Lower leg skin (tissue), 4 donors: ENCODE measurements around the gene SNX14. TPM values are rescaled to one million over a fixed set of nuclear protein-coding genes. Genes with fewer than 3 reads are reported as not detected.

Experiments used
- DNase-seq, 2 donors: peaks; one replicate each; pipeline ENCODE4 v3.0.0-alpha.2; 2019; ENCODE audit warnings: low spot score in 2 of 2
- H3K4me3 ChIP-seq: fragments of 200-600 bp; sonication (generic); 2 replicates; pipeline ENCODE4 v1.5.1; 2017; ENCODE audit warnings: mild to moderate bottlenecking, low read depth; ENCODE audit not compliant: poor library complexity, severe bottlenecking
- POLR2A ChIP-seq, 2 donors: fragments of 450-650 bp; IDR thresholded peaks; one replicate each; pipeline ENCODE4 v1.6.1; 2016 to 2017; ENCODE audit warnings: antibody characterized with exemption in 2 of 2, mild to moderate bottlenecking in 1 of 2, moderate library complexity in 1 of 2
- WGBS, 2 donors: methylation state at CpG; one replicate each; pipeline ENCODE4 v1.1.5; 2018; 5-methylcytosine and 5-hydroxymethylcytosine counted together
- intact Hi-C: fragments of 100-400 bp; cut with DNase I; formaldehyde crosslinking; loops from one replicate; pipeline ENCODE4 v1.15.0; 2023; ENCODE audit warnings: low total_unique reads
- total RNA-seq, 4 donors: library from RNA; depleted of rRNA; stranded (reverse); fragments of >200 nt; gene quantifications; one replicate each; pipeline ENCODE4 v1.1.0, GENCODE V29; 2016
- TF ChIP-seq, protein P1 (sequence below), 3 donors: fragments of 450-650 bp; IDR thresholded peaks; one replicate each; pipeline ENCODE4 v1.5.1; 2016; ENCODE audit warnings: antibody characterized with exemption in 3 of 3, mild to moderate bottlenecking in 3 of 3, moderate library complexity in 2 of 3

SNX14 gene
- total RNA-seq, 4 donors from 2014 or later: 38.3 to 75.3 (median 56.6) TPM

DNA sequence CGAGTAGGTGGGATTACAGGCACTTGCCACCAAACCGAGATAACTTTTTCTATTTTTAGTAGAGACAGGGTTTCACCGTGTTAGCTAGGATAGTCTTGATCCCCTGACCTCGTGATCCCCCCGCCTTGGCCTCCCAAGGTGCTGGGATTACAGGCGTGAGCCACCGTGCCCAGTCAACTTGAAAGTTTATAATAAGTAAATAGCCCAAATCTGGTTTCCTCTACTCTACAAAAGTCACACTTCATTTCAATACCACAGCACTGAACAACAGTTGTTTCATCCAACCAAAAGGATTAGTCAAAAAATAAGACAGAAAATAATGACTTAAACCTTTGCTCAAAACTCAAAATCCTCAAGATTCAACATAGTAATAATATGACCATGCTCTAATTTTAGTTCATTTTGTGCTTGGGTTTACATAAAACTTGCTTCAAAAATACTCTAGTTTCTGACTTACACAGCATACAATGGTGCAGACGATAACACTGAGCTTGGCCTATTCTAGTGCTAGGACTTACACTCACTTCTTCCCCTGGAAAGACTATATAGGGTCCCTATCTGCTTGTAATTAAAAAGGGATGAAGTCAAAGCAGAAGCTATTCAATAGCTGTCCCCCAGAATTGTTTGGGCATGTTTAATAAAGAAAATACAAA is 87.1 kb downstream of the SNX14 start:
- TF ChIP-seq, protein P1, sequence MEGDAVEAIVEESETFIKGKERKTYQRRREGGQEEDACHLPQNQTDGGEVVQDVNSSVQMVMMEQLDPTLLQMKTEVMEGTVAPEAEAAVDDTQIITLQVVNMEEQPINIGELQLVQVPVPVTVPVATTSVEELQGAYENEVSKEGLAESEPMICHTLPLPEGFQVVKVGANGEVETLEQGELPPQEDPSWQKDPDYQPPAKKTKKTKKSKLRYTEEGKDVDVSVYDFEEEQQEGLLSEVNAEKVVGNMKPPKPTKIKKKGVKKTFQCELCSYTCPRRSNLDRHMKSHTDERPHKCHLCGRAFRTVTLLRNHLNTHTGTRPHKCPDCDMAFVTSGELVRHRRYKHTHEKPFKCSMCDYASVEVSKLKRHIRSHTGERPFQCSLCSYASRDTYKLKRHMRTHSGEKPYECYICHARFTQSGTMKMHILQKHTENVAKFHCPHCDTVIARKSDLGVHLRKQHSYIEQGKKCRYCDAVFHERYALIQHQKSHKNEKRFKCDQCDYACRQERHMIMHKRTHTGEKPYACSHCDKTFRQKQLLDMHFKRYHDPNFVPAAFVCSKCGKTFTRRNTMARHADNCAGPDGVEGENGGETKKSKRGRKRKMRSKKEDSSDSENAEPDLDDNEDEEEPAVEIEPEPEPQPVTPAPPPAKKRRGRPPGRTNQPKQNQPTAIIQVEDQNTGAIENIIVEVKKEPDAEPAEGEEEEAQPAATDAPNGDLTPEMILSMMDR (IDR thresholded peaks at IDR 0.05): no peak
- TF ChIP-seq POLR2A (IDR thresholded peaks at IDR 0.05): no peak
- no peak overlapping the region for H3K4me3 ChIP-seq
- no peak for DNase-seq
- intact Hi-C loops: no loop called here
- WGBS, 2 donors: 93 to 95% methylated on average over 8 of the region's 8 CpGs

DNA sequence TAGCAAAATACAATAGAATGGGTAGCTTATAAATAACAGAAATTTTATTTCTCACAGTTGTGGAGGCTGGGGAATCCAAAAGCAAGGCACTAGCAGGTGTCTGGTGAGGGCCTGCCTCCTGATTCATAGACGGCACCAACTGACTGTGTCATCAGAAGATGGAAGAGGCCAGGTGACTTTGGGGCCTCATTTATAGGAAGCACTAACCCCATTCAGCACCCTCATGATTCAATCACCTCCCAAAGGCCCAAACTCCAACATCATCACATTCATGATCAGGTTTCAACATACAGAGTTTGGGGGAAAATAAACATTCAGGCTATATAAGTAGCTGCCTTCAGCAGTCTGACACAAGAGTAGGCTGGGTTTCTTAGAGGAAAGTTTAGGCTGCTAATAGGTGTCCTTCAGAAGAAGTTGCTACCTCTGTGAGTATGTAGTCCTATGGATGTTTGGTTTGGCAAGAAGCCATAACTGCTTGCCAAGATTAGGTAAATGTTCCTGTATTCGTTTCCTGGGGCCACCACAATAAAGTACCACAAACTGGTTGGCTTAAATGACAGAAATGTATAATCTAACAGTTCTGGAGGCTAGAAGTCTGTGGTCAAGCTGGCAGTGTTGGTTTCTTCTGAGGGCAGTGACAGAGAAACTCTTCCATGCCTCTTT is 94.9 kb downstream of the SNX14 start:
- no peak for DNase-seq
- TF ChIP-seq, protein P1 (IDR thresholded peaks at IDR 0.05): no peak
- no peak for TF ChIP-seq POLR2A (IDR thresholded peaks at IDR 0.05)
- 54 to 58% methylated on average over 2 of the region's 2 CpGs for WGBS, 2 donors
- intact Hi-C loops: no loop called here
- H3K4me3 ChIP-seq: no peak overlapping the region

DNA sequence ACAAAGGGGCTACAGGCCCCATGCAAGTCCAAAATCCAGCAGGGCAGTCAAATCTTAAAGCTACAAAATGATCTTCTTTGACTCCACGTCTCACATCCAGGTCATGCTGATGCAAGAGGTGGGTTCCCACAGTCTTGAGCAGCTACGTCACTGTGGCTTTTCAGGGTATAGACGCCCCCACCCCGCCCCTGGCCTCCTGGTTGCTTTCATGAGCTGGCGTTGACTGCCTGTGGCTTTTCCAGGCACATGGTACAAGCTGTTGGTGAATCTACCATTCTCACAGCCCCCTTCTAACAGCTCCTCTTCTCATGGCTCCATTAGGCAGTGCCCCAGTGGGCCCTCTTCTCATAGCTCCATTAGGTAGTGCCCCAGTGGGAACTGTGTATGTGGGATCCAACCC is 96.8 kb downstream of the SNX14 start:
- WGBS, 2 donors: 85 to 93% methylated on average over 5 of the region's 5 CpGs
- intact Hi-C loops: no loop called here
- no peak for DNase-seq
- TF ChIP-seq, protein P1 (IDR thresholded peaks at IDR 0.05): no peak
- TF ChIP-seq POLR2A (IDR thresholded peaks at IDR 0.05): no peak
- H3K4me3 ChIP-seq: no peak overlapping the region

DNA sequence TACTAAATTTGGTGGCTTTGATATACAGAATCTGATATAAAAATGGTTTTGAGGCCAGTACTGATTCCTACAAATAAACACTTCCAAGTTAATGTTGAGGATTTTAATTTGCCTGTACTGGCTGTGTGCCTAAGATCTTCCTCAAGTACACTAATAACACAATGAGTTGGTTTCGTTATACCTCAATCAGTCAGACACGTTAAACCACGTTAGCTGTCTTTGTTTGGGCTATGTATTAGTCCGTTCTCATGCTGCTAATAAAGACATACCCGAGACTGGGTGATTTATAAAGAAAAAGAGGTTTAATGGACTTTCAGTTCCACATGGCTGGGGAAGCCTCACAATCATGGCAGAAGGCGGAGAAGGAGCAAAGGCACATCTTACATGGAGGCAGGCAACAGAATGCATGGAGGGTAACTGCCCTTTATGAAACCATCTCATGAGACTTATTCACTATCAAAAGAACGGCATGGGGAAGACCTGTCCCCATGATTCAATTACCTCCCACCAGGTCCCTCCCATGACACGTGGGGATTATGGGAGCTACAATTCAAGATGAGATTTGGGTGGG is 97.6 kb downstream of the SNX14 start:
- no peak for DNase-seq
- intact Hi-C loops: no loop called here
- 73 to 88% methylated on average over 8 of the region's 8 CpGs for WGBS, 2 donors
- H3K4me3 ChIP-seq: no peak overlapping the region
- TF ChIP-seq, protein P1 (IDR thresholded peaks at IDR 0.05): no peak
- no peak for TF ChIP-seq POLR2A (IDR thresholded peaks at IDR 0.05)

DNA sequence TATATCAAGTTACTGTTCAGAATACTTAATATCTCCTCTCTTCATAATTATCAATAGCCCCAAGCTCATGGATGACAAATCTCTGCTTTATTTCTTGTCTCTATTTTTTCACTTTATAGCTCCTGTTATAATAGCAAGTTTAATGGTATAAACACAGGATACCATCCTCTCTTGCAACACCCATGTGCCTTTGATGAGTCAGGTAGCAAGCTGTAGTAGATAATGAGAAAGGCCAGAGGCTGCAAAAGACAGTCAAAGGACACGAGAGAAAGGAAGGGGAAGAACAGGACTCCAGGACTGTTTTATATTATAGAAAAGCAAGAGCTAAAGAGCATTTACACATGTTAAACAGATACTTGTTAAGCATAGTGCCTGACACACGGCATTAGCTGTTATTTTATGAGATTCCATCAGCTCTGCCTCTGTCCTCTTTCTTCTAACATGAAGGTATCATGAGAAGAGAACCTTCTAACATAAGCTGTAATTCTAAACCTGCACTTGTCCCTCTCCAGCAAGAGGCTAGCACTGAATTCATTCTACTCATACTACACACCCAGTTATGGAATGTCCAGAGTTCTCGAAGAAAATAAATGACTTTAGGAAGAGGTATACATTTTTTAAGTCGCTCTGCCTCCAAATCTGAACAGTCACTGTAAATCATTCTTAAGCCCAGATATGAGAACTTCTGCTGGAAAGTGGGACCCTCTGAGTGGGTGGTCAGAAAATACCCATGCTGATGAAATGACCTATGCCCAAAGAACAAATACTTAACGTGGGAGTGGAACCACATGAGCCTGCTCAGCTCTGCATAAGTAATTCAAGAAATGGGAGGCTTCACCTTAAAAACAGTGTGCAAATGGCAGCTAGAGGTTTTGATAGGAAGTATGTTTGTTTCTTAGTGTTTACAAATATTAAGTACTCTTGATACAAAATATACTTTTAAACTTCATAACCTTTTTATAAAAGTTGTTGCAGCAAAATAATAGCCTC is 98.8 kb downstream of the SNX14 start:
- TF ChIP-seq, protein P1 (IDR thresholded peaks at IDR 0.05): no peak
- TF ChIP-seq POLR2A (IDR thresholded peaks at IDR 0.05): no peak
- no peak for DNase-seq
- WGBS, 2 donors: 48 to 53% methylated on average over 5 of the region's 5 CpGs

More for the DNA sequence above, 98.8 kb downstream of the SNX14 start:
- intact Hi-C loops: no loop called here
- no peak overlapping the region for H3K4me3 ChIP-seq
